WTC11 (cell line): ENCODE data around the gene ABLIM2. TPM values are rescaled to one million over a fixed set of nuclear protein-coding genes. Genes with fewer than 3 reads are reported as not detected.

Experiments used
- ATAC-seq: fragments of 200-7000 bp; cut with Tn5 transposase; 2 replicates; pipeline ENCODE4 v1.10.0; 2021; ENCODE audit warnings: mild to moderate bottlenecking, moderate library complexity
- CTCF ChIA-PET: fragments of 300-600 bp; sonication (Branson Sonifier 250); formaldehyde crosslinking; loops from one replicate; lab custom pipeline; 2021; ENCODE audit warnings: antibody characterized with exemption; lab: Charles Lee
- POLR2A ChIA-PET: fragments of 350-600 bp; sonication (Branson Sonifier 250); formaldehyde crosslinking; loops from one replicate; lab custom pipeline; 2021; ENCODE audit warnings: antibody characterized with exemption; lab: Charles Lee
- DNase-seq: peaks from one replicate; pipeline ENCODE4 v3.0.0; 2021; ENCODE audit warnings: low spot score
- H3K27ac Mint-ChIP-seq: 2 replicates; pipeline ENCODE4 v1.8.0; 2021; ENCODE audit warnings: mixed read lengths
- H3K27me3 Mint-ChIP-seq: 2 replicates; pipeline ENCODE4 v1.8.0; 2021; ENCODE audit warnings: low read depth, mild to moderate bottlenecking, moderate library complexity, mixed read lengths
- H3K36me3 Mint-ChIP-seq: 2 replicates; pipeline ENCODE4 v1.8.0; 2021; ENCODE audit warnings: mixed read lengths
- H3K4me1 Mint-ChIP-seq: 2 replicates; pipeline ENCODE4 v1.8.0; 2022; ENCODE audit warnings: mixed read lengths
- H3K4me3 Mint-ChIP-seq: 2 replicates; pipeline ENCODE4 v1.8.0; 2021; ENCODE audit warnings: mild to moderate bottlenecking, moderate library complexity, mixed read lengths
- H3K9me3 Mint-ChIP-seq: 2 replicates; pipeline ENCODE4 v1.8.0; 2021; ENCODE audit warnings: mixed read lengths
- ARID4B ChIP-seq: sonication (generic); formaldehyde crosslinking; IDR thresholded peaks from 2 replicates; pipeline ENCODE4 v1.8.0; 2023; ENCODE audit warnings: missing genetic modification reagents, mild to moderate bottlenecking, borderline replicate concordance
- ATF1 ChIP-seq: sonication (generic); formaldehyde crosslinking; IDR thresholded peaks from 2 replicates; pipeline ENCODE4 v1.8.1; 2023; ENCODE audit warnings: mild to moderate bottlenecking, moderate library complexity, missing genetic modification reagents
- CDX4 ChIP-seq: fragments of 250-450 bp; sonication (Bioruptor Pico); IDR thresholded peaks from 2 replicates; pipeline ENCODE4 v1.9.0; 2021; ENCODE audit warnings: moderate library complexity, mild to moderate bottlenecking, inconsistent platforms, borderline replicate concordance
- CREB1 ChIP-seq: sonication (generic); formaldehyde crosslinking; IDR thresholded peaks from 2 replicates; pipeline ENCODE4 v1.8.0; 2023; ENCODE audit warnings: mild to moderate bottlenecking, missing genetic modification reagents
- E2F5 ChIP-seq: sonication (generic); formaldehyde crosslinking; IDR thresholded peaks from 2 replicates; pipeline ENCODE4 v1.8.1; 2022; ENCODE audit warnings: mild to moderate bottlenecking, moderate library complexity, missing genetic modification reagents
- ESRRA ChIP-seq: sonication (generic); formaldehyde crosslinking; IDR thresholded peaks from 2 replicates; pipeline ENCODE4 v1.8.1; 2022; ENCODE audit warnings: mild to moderate bottlenecking, missing genetic modification reagents, borderline replicate concordance
- FOXK1 ChIP-seq: sonication (generic); formaldehyde crosslinking; IDR thresholded peaks from 2 replicates; pipeline ENCODE4 v1.8.0; 2022; ENCODE audit warnings: mild to moderate bottlenecking, moderate library complexity, missing genetic modification reagents
- GTF2I ChIP-seq: fragments of 250-450 bp; sonication (Bioruptor Pico); conservative IDR thresholded peaks from 2 replicates; pipeline ENCODE4 v1.4.0; 2021; ENCODE audit warnings: mild to moderate bottlenecking
- HMGA2 ChIP-seq: fragments of 250-450 bp; sonication (Bioruptor Pico); IDR thresholded peaks from 2 replicates; pipeline ENCODE4 v1.4.0; 2021; ENCODE audit warnings: mild to moderate bottlenecking, moderate library complexity
- IRF2 ChIP-seq: sonication (generic); formaldehyde crosslinking; IDR thresholded peaks from 2 replicates; pipeline ENCODE4 v1.8.0; 2022; ENCODE audit warnings: low read depth, missing genetic modification reagents, borderline replicate concordance
- MYBL2 ChIP-seq: sonication (generic); formaldehyde crosslinking; IDR thresholded peaks from 2 replicates; pipeline ENCODE4 v1.8.1; 2023; ENCODE audit warnings: mild to moderate bottlenecking, moderate library complexity, missing genetic modification reagents
- PRRX2 ChIP-seq: fragments of 250-450 bp; sonication (Bioruptor Pico); IDR thresholded peaks from 2 replicates; pipeline ENCODE4 v1.8.0; 2021; ENCODE audit warnings: mild to moderate bottlenecking
- SMAD3 ChIP-seq: sonication (generic); formaldehyde crosslinking; IDR thresholded peaks from 2 replicates; pipeline ENCODE4 v1.8.0; 2022; ENCODE audit warnings: missing genetic modification reagents, mild to moderate bottlenecking, borderline replicate concordance
- TP53 ChIP-seq: sonication (generic); formaldehyde crosslinking; IDR thresholded peaks from 2 replicates; pipeline ENCODE4 v1.8.1; 2023; ENCODE audit warnings: mild to moderate bottlenecking, missing genetic modification reagents
- ZNF232 ChIP-seq: sonication (generic); formaldehyde crosslinking; IDR thresholded peaks from 2 replicates; pipeline ENCODE4 v1.8.0; 2022; ENCODE audit warnings: mild to moderate bottlenecking, missing genetic modification reagents
- ZNF396 ChIP-seq: fragments of 250-450 bp; sonication (Bioruptor Pico); IDR thresholded peaks from 2 replicates; pipeline ENCODE4 v1.8.0; 2021; ENCODE audit warnings: mild to moderate bottlenecking, moderate library complexity, borderline replicate concordance
- ZNF416 ChIP-seq: fragments of 250-450 bp; sonication (Bioruptor Pico); IDR thresholded peaks from 2 replicates; pipeline ENCODE4 v1.9.0; 2021; ENCODE audit warnings: mild to moderate bottlenecking, inconsistent platforms
- ZSCAN18 ChIP-seq: fragments of 250-450 bp; sonication (Bioruptor Pico); IDR thresholded peaks from 2 replicates; pipeline ENCODE4 v2.1.2; 2022; ENCODE audit warnings: mild to moderate bottlenecking, moderate library complexity
- total RNA-seq: library from RNA; stranded (reverse); gene quantifications from 3 replicates; pipeline ENCODE4 v1.2.3, GENCODE V29; 2021
- TF ChIP-seq, protein P1 (sequence below): sonication (generic); formaldehyde crosslinking; IDR thresholded peaks from 2 replicates; pipeline ENCODE4 v1.8.1; 2022; ENCODE audit warnings: missing genetic modification reagents, borderline replicate concordance
- TF ChIP-seq, protein P2 (sequence below): sonication (generic); formaldehyde crosslinking; IDR thresholded peaks from 2 replicates; pipeline ENCODE4 v1.8.1; 2023; ENCODE audit warnings: mild to moderate bottlenecking, missing genetic modification reagents, borderline replicate concordance

Gene ABLIM2
- total RNA-seq, 1 experiment from 2014 or later: 2.6 TPM

DNA sequence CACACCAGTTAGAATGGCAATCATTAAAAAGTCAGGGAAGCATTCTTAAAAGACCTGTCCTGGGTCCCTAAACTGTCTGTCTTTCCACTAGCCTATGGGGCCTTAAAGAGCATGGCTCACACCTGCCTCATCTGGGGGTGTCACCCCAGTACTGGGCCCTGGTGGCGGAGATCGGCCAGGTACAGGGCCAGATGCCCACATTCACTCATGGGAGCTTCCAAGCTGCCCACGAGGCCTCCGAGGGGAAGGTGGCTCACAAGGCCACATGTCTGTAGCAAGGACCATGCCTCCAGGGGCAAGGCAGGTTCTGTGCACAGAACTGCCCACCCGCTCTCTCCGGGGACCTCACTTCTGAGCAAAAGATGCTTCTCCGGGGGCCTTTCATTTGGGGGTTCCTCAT, 163.5 kb downstream of the ABLIM2 start (continued):
- TF ChIP-seq ZNF232 (CRISPR knock-in tag) (no peak), E2F5 (CRISPR knock-in tag) (no peak)

GRCh38 chr4:7993671-7994070, 164.9 kb downstream of the ABLIM2 start:
- no peaks in the 10 kb centered on the region for H3K9me3 Mint-ChIP-seq
- ATAC-seq (no peak), DNase-seq (no peak)
- H3K36me3 Mint-ChIP-seq: no peaks in the 10 kb centered on the region
- H3K4me1 Mint-ChIP-seq: no peaks in the 10 kb centered on the region
- ChIA-PET CTCF (interaction anchor here (0.7 to 1.8 kb wide), 6 partner anchors 14 to 322 kb away, joined by 3 to 7 read pairs (median 4); no protein-coding TSS in a partner anchor), POLR2A (no interaction called here)
- no peak overlapping the region for H3K4me3 Mint-ChIP-seq
- TF ChIP-seq ESRRA: no peak
- no peak for TF ChIP-seq ZNF416 (CRISPR knock-in tag)
- TF ChIP-seq CREB1 (CRISPR knock-in tag): no peak
- no peak for TF ChIP-seq ZSCAN18 (CRISPR knock-in tag)
- no peak for TF ChIP-seq TP53 (CRISPR knock-in tag)
- TF ChIP-seq FOXK1: no peak
- TF ChIP-seq, protein P1, sequence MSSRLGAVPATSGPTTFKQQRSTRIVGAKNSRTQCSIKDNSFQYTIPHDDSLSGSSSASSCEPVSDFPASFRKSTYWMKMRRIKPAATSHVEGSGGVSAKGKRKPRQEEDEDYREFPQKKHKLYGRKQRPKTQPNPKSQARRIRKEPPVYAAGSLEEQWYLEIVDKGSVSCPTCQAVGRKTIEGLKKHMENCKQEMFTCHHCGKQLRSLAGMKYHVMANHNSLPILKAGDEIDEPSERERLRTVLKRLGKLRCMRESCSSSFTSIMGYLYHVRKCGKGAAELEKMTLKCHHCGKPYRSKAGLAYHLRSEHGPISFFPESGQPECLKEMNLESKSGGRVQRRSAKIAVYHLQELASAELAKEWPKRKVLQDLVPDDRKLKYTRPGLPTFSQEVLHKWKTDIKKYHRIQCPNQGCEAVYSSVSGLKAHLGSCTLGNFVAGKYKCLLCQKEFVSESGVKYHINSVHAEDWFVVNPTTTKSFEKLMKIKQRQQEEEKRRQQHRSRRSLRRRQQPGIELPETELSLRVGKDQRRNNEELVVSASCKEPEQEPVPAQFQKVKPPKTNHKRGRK: no peak
- no peak for TF ChIP-seq GTF2I
- no peak for TF ChIP-seq ZNF396 (CRISPR knock-in tag)
- TF ChIP-seq, protein P2, sequence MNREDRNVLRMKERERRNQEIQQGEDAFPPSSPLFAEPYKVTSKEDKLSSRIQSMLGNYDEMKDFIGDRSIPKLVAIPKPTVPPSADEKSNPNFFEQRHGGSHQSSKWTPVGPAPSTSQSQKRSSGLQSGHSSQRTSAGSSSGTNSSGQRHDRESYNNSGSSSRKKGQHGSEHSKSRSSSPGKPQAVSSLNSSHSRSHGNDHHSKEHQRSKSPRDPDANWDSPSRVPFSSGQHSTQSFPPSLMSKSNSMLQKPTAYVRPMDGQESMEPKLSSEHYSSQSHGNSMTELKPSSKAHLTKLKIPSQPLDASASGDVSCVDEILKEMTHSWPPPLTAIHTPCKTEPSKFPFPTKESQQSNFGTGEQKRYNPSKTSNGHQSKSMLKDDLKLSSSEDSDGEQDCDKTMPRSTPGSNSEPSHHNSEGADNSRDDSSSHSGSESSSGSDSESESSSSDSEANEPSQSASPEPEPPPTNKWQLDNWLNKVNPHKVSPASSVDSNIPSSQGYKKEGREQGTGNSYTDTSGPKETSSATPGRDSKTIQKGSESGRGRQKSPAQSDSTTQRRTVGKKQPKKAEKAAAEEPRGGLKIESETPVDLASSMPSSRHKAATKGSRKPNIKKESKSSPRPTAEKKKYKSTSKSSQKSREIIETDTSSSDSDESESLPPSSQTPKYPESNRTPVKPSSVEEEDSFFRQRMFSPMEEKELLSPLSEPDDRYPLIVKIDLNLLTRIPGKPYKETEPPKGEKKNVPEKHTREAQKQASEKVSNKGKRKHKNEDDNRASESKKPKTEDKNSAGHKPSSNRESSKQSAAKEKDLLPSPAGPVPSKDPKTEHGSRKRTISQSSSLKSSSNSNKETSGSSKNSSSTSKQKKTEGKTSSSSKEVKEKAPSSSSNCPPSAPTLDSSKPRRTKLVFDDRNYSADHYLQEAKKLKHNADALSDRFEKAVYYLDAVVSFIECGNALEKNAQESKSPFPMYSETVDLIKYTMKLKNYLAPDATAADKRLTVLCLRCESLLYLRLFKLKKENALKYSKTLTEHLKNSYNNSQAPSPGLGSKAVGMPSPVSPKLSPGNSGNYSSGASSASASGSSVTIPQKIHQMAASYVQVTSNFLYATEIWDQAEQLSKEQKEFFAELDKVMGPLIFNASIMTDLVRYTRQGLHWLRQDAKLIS (CRISPR knock-in tag): no peak
- TF ChIP-seq ATF1 (CRISPR knock-in tag): no peak
- TF ChIP-seq SMAD3: no peak
- TF ChIP-seq PRRX2 (CRISPR knock-in tag): no peak
- no peaks in the 10 kb centered on the region; the same call in 1 of the 2 replicates for H3K27me3 Mint-ChIP-seq
- H3K27ac Mint-ChIP-seq: no peak overlapping the region

DNA sequence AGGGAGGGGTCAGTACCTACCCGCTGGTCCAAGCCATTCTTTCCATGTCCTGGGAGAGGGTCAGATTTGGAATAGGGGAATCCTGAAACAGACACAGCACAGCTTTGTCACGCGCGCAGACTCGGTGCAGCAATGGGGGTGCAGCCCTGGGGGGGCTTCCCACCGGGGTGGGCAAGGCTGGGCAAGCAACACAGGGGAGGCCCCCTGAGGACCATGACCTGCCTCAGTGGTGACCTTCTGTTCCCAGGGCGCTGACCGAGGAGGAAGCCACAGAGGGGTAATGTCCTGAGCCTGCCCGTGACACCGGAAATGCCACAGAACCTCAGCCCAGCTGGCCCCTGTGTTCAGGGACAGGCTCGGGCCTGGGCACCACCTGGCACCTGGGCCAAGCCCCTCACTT, 165.8 kb downstream of the ABLIM2 start:
- ATAC-seq: no peak
- H3K27me3 Mint-ChIP-seq: no peaks in the 10 kb centered on the region
- no peaks in the 10 kb centered on the region for H3K36me3 Mint-ChIP-seq
- H3K9me3 Mint-ChIP-seq: no peaks in the 10 kb centered on the region
- no peak for DNase-seq
- no peaks in the 10 kb centered on the region for H3K4me1 Mint-ChIP-seq
- ChIA-PET CTCF (interaction anchor here (0.6 to 1.8 kb wide), 5 partner anchors 20 to 231 kb away, joined by 3 to 7 read pairs (median 4); no protein-coding TSS in a partner anchor), POLR2A (no interaction called here)
- no peak overlapping the region for H3K4me3 Mint-ChIP-seq
- H3K27ac Mint-ChIP-seq: no peak overlapping the region
- TF ChIP-seq IRF2 (CRISPR knock-in tag): no peak
- no peak for TF ChIP-seq CDX4 (CRISPR knock-in tag)
- TF ChIP-seq MYBL2 (CRISPR knock-in tag): no peak
- no peak for TF ChIP-seq ARID4B (CRISPR knock-in tag)
- TF ChIP-seq HMGA2: no peak
- TF ChIP-seq E2F5 (CRISPR knock-in tag): no peak
